ENCODE results near the gene EFTUD2.
A peak's percentile ranks its signal among the peaks of the same experiment; 100 is the strongest.

EFTUD2 gene

GRCh38 chr17:44907729-44908470, 8.7 kb upstream of the EFTUD2 start:
- in situ Hi-C loops (cut with MboI; ENCODE audit: low pct_unique_long_range_greater_than_20kb, low sequenced_read_pairs, unreplicated experiment), result no loop called here
- no peak for TF ChIP-seq CTCF (IDR thresholded peaks at IDR 0.05; ENCODE audit: extremely low read depth, insufficient read depth, missing control alignments)
- peak; percentile 11 for DNase-seq (ENCODE audit: low spot score)

GRCh38 chr17:44906763-44907728, 7.8 kb upstream of the EFTUD2 start:
- no peak for DNase-seq (ENCODE audit: low spot score)
- in situ Hi-C loops (cut with MboI; ENCODE audit: low pct_unique_long_range_greater_than_20kb, low sequenced_read_pairs, unreplicated experiment), result no loop called here

GRCh38 chr17:44906010-44906646, 6.9 kb upstream of the EFTUD2 start:
- in situ Hi-C loops (cut with MboI; ENCODE audit: low pct_unique_long_range_greater_than_20kb, low sequenced_read_pairs, unreplicated experiment), result no loop called here
- no peak for DNase-seq (ENCODE audit: low spot score)
- no peak for TF ChIP-seq CTCF (IDR thresholded peaks at IDR 0.05; ENCODE audit: extremely low read depth, insufficient read depth, missing control alignments)

More at GRCh38 chr17:44906763-44907728, 7.8 kb upstream of the EFTUD2 start:
- TF ChIP-seq CTCF (IDR thresholded peaks at IDR 0.05; ENCODE audit: extremely low read depth, insufficient read depth, missing control alignments), result no peak

- in situ Hi-C loops (cut with MboI; ENCODE audit: low pct_unique_long_range_greater_than_20kb, low sequenced_read_pairs, unreplicated experiment), result no loop called here
- no peak for TF ChIP-seq CTCF (IDR thresholded peaks at IDR 0.05; ENCODE audit: extremely low read depth, insufficient read depth, missing control alignments)
- DNase-seq (ENCODE audit: low spot score), result no peak
Measured at GRCh38 chr17:44905006-44906000, 6.1 kb upstream of the EFTUD2 start.

- TF ChIP-seq CTCF (IDR thresholded peaks at IDR 0.05; ENCODE audit: extremely low read depth, insufficient read depth, missing control alignments), result no peak
- no peak for DNase-seq (ENCODE audit: low spot score)
- in situ Hi-C loops (cut with MboI; ENCODE audit: low pct_unique_long_range_greater_than_20kb, low sequenced_read_pairs, unreplicated experiment), result no loop called here
Measured at GRCh38 chr17:44904001-44904984, 5.0 kb upstream of the EFTUD2 start.
